CD4-positive, alpha-beta T cell treated with Interleukin-6 at 100 ng/mL for 8 hours (primary cell): ENCODE measurements around the gene LDLRAD4.

Source experiments
- DNase-seq: peaks from one replicate; pipeline ENCODE4 v3.0.0-alpha.2; 2020; ENCODE audit warnings: mixed read lengths, low spot score

LDLRAD4 gene

GRCh38 chr18:13430663-13431062 lies 212.1 kb downstream of the LDLRAD4 start:
- no peak for DNase-seq

GRCh38 chr18:13431886-13432285 lies 213.3 kb downstream of the LDLRAD4 start:
- DNase-seq: no peak

- no peak for DNase-seq
These were observed 214.6 kb downstream of the LDLRAD4 start for GRCh38 chr18:13433125-13433524.

GRCh38 chr18:13433685-13434084 lies 215.1 kb downstream of the LDLRAD4 start:
- no peak for DNase-seq

- no peak for DNase-seq
These were observed 216.3 kb downstream of the LDLRAD4 start for GRCh38 chr18:13434854-13435253.

GRCh38 chr18:13435586-13436333 lies 217.2 kb downstream of the LDLRAD4 start:
- peak; percentile 27 for DNase-seq

- peak; percentile 56 for DNase-seq
These were observed 218.0 kb downstream of the LDLRAD4 start for GRCh38 chr18:13436576-13436975.

GRCh38 chr18:13437034-13437433 lies 218.5 kb downstream of the LDLRAD4 start:
- peak; percentile 17 for DNase-seq

GRCh38 chr18:13437796-13438506 lies 219.4 kb downstream of the LDLRAD4 start:
- DNase-seq: peak; percentile 71

GRCh38 chr18:13438507-13439056 lies 220.0 kb downstream of the LDLRAD4 start:
- no peak for DNase-seq

- no peak for DNase-seq
These were observed 220.9 kb downstream of the LDLRAD4 start for GRCh38 chr18:13439461-13439860.

- DNase-seq: no peak
These were observed 222.0 kb downstream of the LDLRAD4 start for GRCh38 chr18:13440277-13441248.

- no peak for DNase-seq
These were observed 223.2 kb downstream of the LDLRAD4 start for GRCh38 chr18:13441736-13442135.

GRCh38 chr18:13442451-13442850 lies 223.9 kb downstream of the LDLRAD4 start:
- DNase-seq: no peak

GRCh38 chr18:13443552-13443951 lies 225.0 kb downstream of the LDLRAD4 start:
- no peak for DNase-seq

GRCh38 chr18:13444430-13445240 lies 226.1 kb downstream of the LDLRAD4 start:
- no peak for DNase-seq

- DNase-seq: no peak
These were observed 226.8 kb downstream of the LDLRAD4 start for GRCh38 chr18:13445241-13445897.

GRCh38 chr18:13446024-13446423 lies 227.5 kb downstream of the LDLRAD4 start:
- DNase-seq: no peak

GRCh38 chr18:13446610-13447461 lies 228.3 kb downstream of the LDLRAD4 start:
- no peak for DNase-seq
